ENCODE measurements around the gene PCSK5.

- TF ChIP-seq CTCF (IDR thresholded peaks at IDR 0.05 in 8 of 11, conservative IDR thresholded peaks at IDR 0.05 in 3 of 11): no peak
- no peak for TF ChIP-seq POLR2AphosphoS5 (IDR thresholded peaks at IDR 0.05)
- no peak for TF ChIP-seq POLR2A (IDR thresholded peaks at IDR 0.05)
Measured at GRCh38 chr9:76107482-76107881, 217.0 kb downstream of the PCSK5 start.
